Measurements from ENCODE around the gene KRT20.

DNA sequence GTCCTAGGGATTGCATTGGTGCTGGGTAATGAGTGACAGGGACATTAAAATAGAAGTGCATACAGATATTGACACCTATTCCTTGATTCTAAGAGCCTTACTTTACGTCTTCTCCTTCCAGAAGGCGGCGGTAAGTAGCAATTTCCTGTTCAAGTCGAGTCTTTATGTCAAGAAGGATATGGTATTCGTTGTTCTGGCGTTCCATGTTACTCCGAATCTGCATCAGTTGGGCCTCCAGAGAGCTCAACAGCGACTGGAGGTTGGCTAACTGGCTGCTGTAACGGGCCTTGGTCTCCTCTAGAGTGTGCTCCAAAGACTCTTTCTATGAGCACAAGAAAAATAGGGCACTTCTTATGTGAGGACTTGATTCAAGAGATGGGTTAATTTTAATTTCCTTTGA lies 7.0 kb downstream of the KRT20 start:
- TF ChIP-seq, protein P1, sequence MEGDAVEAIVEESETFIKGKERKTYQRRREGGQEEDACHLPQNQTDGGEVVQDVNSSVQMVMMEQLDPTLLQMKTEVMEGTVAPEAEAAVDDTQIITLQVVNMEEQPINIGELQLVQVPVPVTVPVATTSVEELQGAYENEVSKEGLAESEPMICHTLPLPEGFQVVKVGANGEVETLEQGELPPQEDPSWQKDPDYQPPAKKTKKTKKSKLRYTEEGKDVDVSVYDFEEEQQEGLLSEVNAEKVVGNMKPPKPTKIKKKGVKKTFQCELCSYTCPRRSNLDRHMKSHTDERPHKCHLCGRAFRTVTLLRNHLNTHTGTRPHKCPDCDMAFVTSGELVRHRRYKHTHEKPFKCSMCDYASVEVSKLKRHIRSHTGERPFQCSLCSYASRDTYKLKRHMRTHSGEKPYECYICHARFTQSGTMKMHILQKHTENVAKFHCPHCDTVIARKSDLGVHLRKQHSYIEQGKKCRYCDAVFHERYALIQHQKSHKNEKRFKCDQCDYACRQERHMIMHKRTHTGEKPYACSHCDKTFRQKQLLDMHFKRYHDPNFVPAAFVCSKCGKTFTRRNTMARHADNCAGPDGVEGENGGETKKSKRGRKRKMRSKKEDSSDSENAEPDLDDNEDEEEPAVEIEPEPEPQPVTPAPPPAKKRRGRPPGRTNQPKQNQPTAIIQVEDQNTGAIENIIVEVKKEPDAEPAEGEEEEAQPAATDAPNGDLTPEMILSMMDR (conservative IDR thresholded peaks at IDR 0.05; ENCODE audit: low read depth, low read length) = no peak
- no peak for TF ChIP-seq EZH2phosphoT487 (IDR thresholded peaks at IDR 0.05; ENCODE audit: borderline replicate concordance, low read length)
